GM23338 (cell line): ENCODE measurements around the gene RAC2. TPM values are rescaled to one million over a fixed set of nuclear protein-coding genes. Genes with fewer than 3 reads are reported as not detected.

Source experiments
- ATAC-seq: fragments of 200-7000 bp; cut with Tn5 transposase; 3 replicates; pipeline ENCODE4 v1.9.1; 2020
- DNase-seq: peaks from one replicate; pipeline ENCODE4 v3.0.0-alpha.2; 2015; ENCODE audit warnings: low spot score
- H2AFZ ChIP-seq: fragments of 200-600 bp; sonication (generic); 2 replicates; pipeline ENCODE4 v1.8.0; 2016; ENCODE audit warnings: antibody characterized with exemption, mild to moderate bottlenecking, moderate library complexity
- H3F3A ChIP-seq: fragments of 200-600 bp; sonication (generic); replicated peaks from 2 replicates; pipeline ENCODE4 v1.8.0; 2017; ENCODE audit warnings: antibody characterized with exemption, mixed run types, low read depth
- H3K27ac ChIP-seq: fragments of 200-600 bp; sonication (generic); 2 replicates; pipeline ENCODE4 v1.6.1; 2016; ENCODE audit warnings: low read depth
- H3K27me3 ChIP-seq: fragments of 200-600 bp; sonication (generic); 2 replicates; pipeline ENCODE4 v1.8.0; 2016; ENCODE audit warnings: mild to moderate bottlenecking, mixed run types, moderate library complexity; ENCODE audit not compliant: insufficient read depth
- H3K36me3 ChIP-seq: fragments of 200-600 bp; sonication (generic); 2 replicates; pipeline ENCODE4 v1.8.0; 2016; ENCODE audit warnings: mild to moderate bottlenecking; ENCODE audit not compliant: insufficient read depth
- H3K4me1 ChIP-seq: fragments of 200-600 bp; sonication (generic); 2 replicates; pipeline ENCODE4 v1.8.0; 2016; ENCODE audit warnings: mild to moderate bottlenecking, moderate library complexity; ENCODE audit not compliant: insufficient read depth
- H3K4me2 ChIP-seq: fragments of 200-600 bp; sonication (generic); 2 replicates; pipeline ENCODE4 v1.7.1; 2017; ENCODE audit warnings: mixed run types
- H3K4me3 ChIP-seq: fragments of 200-600 bp; sonication (generic); 2 replicates; pipeline ENCODE4 v1.6.1; 2016; ENCODE audit warnings: mixed run types
- H3K79me2 ChIP-seq: fragments of 200-600 bp; sonication (generic); replicated peaks from 2 replicates; pipeline ENCODE4 v1.8.0; 2017; ENCODE audit warnings: mild to moderate bottlenecking; ENCODE audit not compliant: insufficient read depth
- H3K9me2 ChIP-seq: fragments of 200-600 bp; sonication (generic); 2 replicates; pipeline ENCODE4 v1.8.0; 2017; ENCODE audit not compliant: insufficient read depth
- H4K20me1 ChIP-seq: fragments of 200-600 bp; sonication (generic); replicated peaks from 2 replicates; pipeline ENCODE4 v1.8.0; 2017; ENCODE audit warnings: mild to moderate bottlenecking; ENCODE audit not compliant: insufficient read depth
- H3K27ac Mint-ChIP-seq: 2 replicates; pipeline ENCODE4 v1.8.0; 2020; ENCODE audit warnings: inconsistent platforms, mild to moderate bottlenecking, moderate library complexity, mixed read lengths
- H3K27me3 Mint-ChIP-seq: 3 replicates; pipeline ENCODE4 v1.8.0; 2022; ENCODE audit warnings: low read depth, mild to moderate bottlenecking, moderate library complexity, mixed read lengths, inconsistent platforms; ENCODE audit not compliant: insufficient read depth, poor library complexity
- H3K36me3 Mint-ChIP-seq: 3 replicates; pipeline ENCODE4 v1.8.0; 2021; ENCODE audit warnings: low read depth, mild to moderate bottlenecking, inconsistent platforms, moderate library complexity, mixed read lengths
- H3K4me1 Mint-ChIP-seq: 3 replicates; pipeline ENCODE4 v1.8.0; 2020; ENCODE audit warnings: mild to moderate bottlenecking, inconsistent platforms, mixed read lengths
- H3K4me3 Mint-ChIP-seq: 3 replicates; pipeline ENCODE4 v1.8.0; 2021; ENCODE audit warnings: moderate library complexity, mild to moderate bottlenecking, inconsistent platforms, mixed read lengths
- H3K9me3 Mint-ChIP-seq: 3 replicates; pipeline ENCODE4 v1.8.0; 2020; ENCODE audit warnings: moderate library complexity, mild to moderate bottlenecking, inconsistent platforms, mixed read lengths
- CREB1 ChIP-seq: fragments of 250-450 bp; sonication (Bioruptor Pico); IDR thresholded peaks from 2 replicates; pipeline ENCODE4 v1.5.0; 2020; ENCODE audit warnings: low read depth, mild to moderate bottlenecking, moderate library complexity
- CTCF ChIP-seq, 2 experiments: fragments of 200-600 bp in 1 of 2; sonication (generic) in 1 of 2; conservative IDR thresholded peaks; 2 replicates each; pipeline versions ENCODE4 v1.5.1 to v1.6.1; 2016 to 2017; ENCODE audit warnings: antibody characterized with exemption in 2 of 2, low read depth in 2 of 2, mild to moderate bottlenecking in 2 of 2, moderate library complexity in 1 of 2
- ETS1 ChIP-seq: IDR thresholded peaks from 2 replicates; pipeline ENCODE4 v1.6.1; 2016; ENCODE audit warnings: antibody characterized with exemption
- EZH2 ChIP-seq: fragments of 200-600 bp; sonication (generic); IDR thresholded peaks from one replicate; pipeline ENCODE4 v1.8.0; 2017; ENCODE audit warnings: antibody characterized with exemption, mild to moderate bottlenecking, low read depth; ENCODE audit not compliant: unreplicated experiment
- EZH2phosphoT487 ChIP-seq: fragments of 200-600 bp; sonication (generic); IDR thresholded peaks from one replicate; pipeline ENCODE4 v1.8.1; 2018; ENCODE audit warnings: antibody characterized with exemption; ENCODE audit not compliant: unreplicated experiment
- JUNB ChIP-seq: IDR thresholded peaks from one replicate; pipeline ENCODE4 v1.6.1; 2016; ENCODE audit warnings: antibody characterized with exemption; ENCODE audit not compliant: unreplicated experiment
- NANOG ChIP-seq: IDR thresholded peaks from 2 replicates; pipeline ENCODE4 v1.6.1; 2016; ENCODE audit warnings: antibody characterized with exemption, borderline replicate concordance
- POLR2AphosphoS5 ChIP-seq: IDR thresholded peaks from 2 replicates; pipeline ENCODE4 v1.6.1; 2016; ENCODE audit warnings: antibody characterized with exemption, low read depth
- REST ChIP-seq: IDR thresholded peaks from one replicate; pipeline ENCODE4 v1.6.1; 2018; ENCODE audit warnings: antibody characterized with exemption; ENCODE audit not compliant: unreplicated experiment
- STAT1 ChIP-seq: IDR thresholded peaks from one replicate; pipeline ENCODE4 v1.6.1; 2016; ENCODE audit warnings: antibody characterized with exemption; ENCODE audit not compliant: unreplicated experiment
- ZNF114 ChIP-seq: fragments of 250-450 bp; sonication (Bioruptor Pico); IDR thresholded peaks from 2 replicates; pipeline ENCODE4 v1.5.0; 2020; ENCODE audit warnings: mild to moderate bottlenecking, moderate library complexity
- ZNF331 ChIP-seq: fragments of 250-450 bp; sonication (Bioruptor Pico); IDR thresholded peaks from 2 replicates; pipeline ENCODE4 v1.5.0; 2020; ENCODE audit warnings: low read depth, mild to moderate bottlenecking, moderate library complexity
- ZNF462 ChIP-seq: fragments of 250-450 bp; sonication (Bioruptor Pico); IDR thresholded peaks from 2 replicates; pipeline ENCODE4 v1.5.0; 2020; ENCODE audit warnings: mild to moderate bottlenecking, moderate library complexity
- polyA plus RNA-seq: library from polyadenylated mRNA; unstranded; fragments of >200 nt; fragmentation: Nextera tagmentation; extraction: Ambion mirVana; gene quantifications from 2 replicates; pipeline ENCODE4 v1.2.1, GENCODE V29; 2016
- total RNA-seq: library from RNA; depleted of rRNA; stranded (reverse); fragments of >200 nt; shearing (Covaris generic); gene quantifications from 2 replicates; pipeline ENCODE4 v1.2.3, GENCODE V29; 2014

The RAC2 gene
- total and polyA plus RNA-seq, 2 experiments from 2014 or later: 2.4 to 2.7 TPM

GRCh38 chr22:37218771-37219411, 25.2 kb downstream of the RAC2 start:
- Histone ChIP-seq H3K27me3 (no peaks in the 10 kb centered on the region), H2AFZ (no peak overlapping the region), H3K9me2 (no peaks in the 10 kb centered on the region), H3K4me2 (no peak overlapping the region), H3F3A (no peaks in the 10 kb centered on the region), H3K4me1 (no peaks in the 10 kb centered on the region), H3K36me3 (no peaks in the 10 kb centered on the region), H3K27ac (no peak overlapping the region), H3K79me2 (no peaks in the 10 kb centered on the region), H3K4me3 (no peak overlapping the region), H4K20me1 (no peaks in the 10 kb centered on the region)
- Mint-ChIP-seq H3K27ac (no peak overlapping the region), H3K36me3 (no peaks in the 10 kb centered on the region), H3K4me3 (no peak overlapping the region), H3K9me3 (peaks cover 11% of the 10 kb centered on the region; the same call in 2 of the 3 replicates), H3K4me1 (peaks cover 9% of the 10 kb centered on the region), H3K27me3 (peaks cover 15% of the 10 kb centered on the region)
- no peak for TF ChIP-seq REST
- no peak for TF ChIP-seq EZH2phosphoT487
- TF ChIP-seq POLR2AphosphoS5: no peak
- no peak for TF ChIP-seq ZNF462 (CRISPR knock-in tag)
- no peak for TF ChIP-seq STAT1
- TF ChIP-seq ZNF114: no peak
- no peak for TF ChIP-seq CTCF (conservative IDR thresholded peaks at IDR 0.05; ENCODE audit: low read depth in 2 of 2)
- TF ChIP-seq ZNF331: no peak
- TF ChIP-seq JUNB: no peak
- no peak for TF ChIP-seq NANOG
- no peak for TF ChIP-seq ETS1
- TF ChIP-seq CREB1 (CRISPR knock-in tag): no peak
- no peak for TF ChIP-seq EZH2
- ATAC-seq (no peak), DNase-seq (no peak)
